Caco-2 (cell line): Measurements from ENCODE around the gene HCRTR1. TPM values are rescaled to one million over a fixed set of nuclear protein-coding genes. Genes with fewer than 3 reads are reported as not detected.
A peak's percentile ranks its signal among the peaks of the same experiment; 100 is the strongest.

Source experiments
- BruUV-seq: library from RNA; stranded (reverse); fragments of 400-500 nt; replicated peaks from 2 replicates; lab custom pipeline; 2021; lab: Mats Ljungman, UMichigan
- CTCF ChIA-PET: fragments of 300-600 bp; sonication (Branson Sonifier 250); formaldehyde crosslinking; loops from one replicate; lab custom pipeline; 2022; ENCODE audit warnings: antibody characterized with exemption; lab: Charles Lee
- POLR2A ChIA-PET: fragments of 300-600 bp; sonication (Branson Sonifier 250); formaldehyde crosslinking; loops from one replicate; lab custom pipeline; 2022; ENCODE audit warnings: antibody characterized with exemption; lab: Charles Lee
- DNase-seq, 2 experiments: peaks; one replicate each; pipeline versions ENCODE4 v3.0.0 to v3.0.0-alpha.2; 2020 to 2022
- H3K27me3 ChIP-seq: replicated peaks from 2 replicates; pipeline ENCODE4 v1.6.0; 2011; ENCODE audit warnings: low read length; ENCODE audit not compliant: control insufficient read depth, insufficient read depth
- H3K36me3 ChIP-seq: 2 replicates; pipeline ENCODE4 v1.5.1; 2011; ENCODE audit warnings: low read length; ENCODE audit not compliant: control insufficient read depth, insufficient read depth
- H3K4me1 ChIP-seq: fragments of 250-450 bp; sonication (Bioruptor Pico); 2 replicates; pipeline ENCODE4 v1.5.1; 2020; ENCODE audit warnings: mild to moderate bottlenecking
- H3K4me3 ChIP-seq: 2 replicates; pipeline ENCODE4 v1.5.1; 2011; ENCODE audit warnings: low read depth, mild to moderate bottlenecking, control low read depth, low read length
- H3K9me3 ChIP-seq: fragments of 250-450 bp; sonication (Bioruptor Pico); 2 replicates; pipeline ENCODE4 v1.5.1; 2020; ENCODE audit warnings: mild to moderate bottlenecking, moderate library complexity
- H3K27ac Mint-ChIP-seq: one replicate; pipeline ENCODE4 v1.8.0; 2022; ENCODE audit warnings: mixed read lengths; ENCODE audit not compliant: unreplicated experiment
- H3K27me3 Mint-ChIP-seq: one replicate; pipeline ENCODE4 v1.8.0; 2022; ENCODE audit warnings: mixed read lengths; ENCODE audit not compliant: insufficient read depth, unreplicated experiment
- H3K36me3 Mint-ChIP-seq: one replicate; pipeline ENCODE4 v1.8.0; 2022; ENCODE audit warnings: mild to moderate bottlenecking, mixed read lengths; ENCODE audit not compliant: insufficient read depth, unreplicated experiment
- H3K4me1 Mint-ChIP-seq: one replicate; pipeline ENCODE4 v1.8.0; 2022; ENCODE audit warnings: low read depth, mixed read lengths; ENCODE audit not compliant: unreplicated experiment
- H3K4me3 Mint-ChIP-seq: one replicate; pipeline ENCODE4 v1.8.0; 2022; ENCODE audit warnings: mild to moderate bottlenecking, moderate library complexity, mixed read lengths; ENCODE audit not compliant: unreplicated experiment
- H3K9me3 Mint-ChIP-seq: one replicate; pipeline ENCODE4 v1.8.0; 2022; ENCODE audit warnings: mixed read lengths; ENCODE audit not compliant: unreplicated experiment
- CTCF ChIP-seq, 2 experiments: fragments of 200-600 bp in 1 of 2; IDR thresholded peaks; 1 replicate in 1 of 2; 2 replicates in 1 of 2; pipeline versions ENCODE4 v1.5.1 to v1.8.0; 2011 to 2022; ENCODE audit warnings: antibody characterized with exemption in 1 of 2, control low read depth in 1 of 2, inconsistent platforms in 1 of 2, low read depth in 1 of 2, low read length in 1 of 2, mild to moderate bottlenecking in 1 of 2, moderate library complexity in 1 of 2; ENCODE audit not compliant: insufficient read depth in 1 of 2, severe bottlenecking in 1 of 2, unreplicated experiment in 1 of 2
- intact Hi-C: fragments of 100-400 bp; cut with micrococcal nuclease; formaldehyde crosslinking; loops from one replicate; pipeline ENCODE4 v1.10.0; 2022; ENCODE audit not compliant: unreplicated experiment
- total RNA-seq: library from RNA; stranded (reverse); gene quantifications from 2 replicates; pipeline ENCODE4 v1.2.3, GENCODE V29; 2022

HCRTR1 gene
- total RNA-seq, 1 experiment from 2014 or later, result not detected

- H3K27me3 ChIP-seq, result no peaks in the 10 kb centered on the region
- intact Hi-C loops, result no loop called here
- TF ChIP-seq CTCF (IDR thresholded peaks at IDR 0.05; ENCODE audit: insufficient read depth in 1 of 2, low read depth in 1 of 2, low read length in 1 of 2, severe bottlenecking in 1 of 2, unreplicated experiment in 1 of 2), result no peak
- POLR2A ChIA-PET, result no interaction called here
- H3K36me3 Mint-ChIP-seq, result peaks cover 24% of the 10 kb centered on the region
- peaks cover 13% of the 10 kb centered on the region for H3K4me1 Mint-ChIP-seq
- BruUV-seq, result no TSS peak
- H3K9me3 Mint-ChIP-seq, result no peaks in the 10 kb centered on the region
- H3K27ac Mint-ChIP-seq, result no peak overlapping the region
- H3K9me3 ChIP-seq, result no peaks in the 10 kb centered on the region
- CTCF ChIA-PET, result interaction anchor here (2.2 kb wide), 1 partner anchor 43 kb away, joined by 6 read pairs; no protein-coding TSS in a partner anchor
- DNase-seq, result no peak
- no peaks in the 10 kb centered on the region for H3K36me3 ChIP-seq
- H3K27me3 Mint-ChIP-seq, result no peaks in the 10 kb centered on the region
- H3K4me1 ChIP-seq, result peaks cover 23% of the 10 kb centered on the region
- no peak overlapping the region for H3K4me3 Mint-ChIP-seq
- no peak overlapping the region for H3K4me3 ChIP-seq
Measured at GRCh38 chr1:31592132-31592531, 25.4 kb upstream of the HCRTR1 start.

GRCh38 chr1:31593136-31593665, 24.3 kb upstream of the HCRTR1 start:
- Mint-ChIP-seq H3K4me3 (no peak overlapping the region), H3K27me3 (no peaks in the 10 kb centered on the region), H3K36me3 (peaks cover 17% of the 10 kb centered on the region), H3K9me3 (no peaks in the 10 kb centered on the region), H3K4me1 (peaks cover 13% of the 10 kb centered on the region), H3K27ac (no peak overlapping the region)
- Histone ChIP-seq H3K4me3 (no peak overlapping the region), H3K9me3 (no peaks in the 10 kb centered on the region), H3K36me3 (no peaks in the 10 kb centered on the region), H3K4me1 (peaks cover 23% of the 10 kb centered on the region), H3K27me3 (no peaks in the 10 kb centered on the region)
- no peak for DNase-seq
- POLR2A ChIA-PET, result no interaction called here
- CTCF ChIA-PET, result no interaction called here
- intact Hi-C loops, result no loop called here
- no peak for TF ChIP-seq CTCF (IDR thresholded peaks at IDR 0.05; ENCODE audit: insufficient read depth in 1 of 2, low read depth in 1 of 2, low read length in 1 of 2, severe bottlenecking in 1 of 2, unreplicated experiment in 1 of 2)
- BruUV-seq, result no TSS peak

- H3K4me1 Mint-ChIP-seq, result peaks cover 13% of the 10 kb centered on the region
- H3K4me3 Mint-ChIP-seq, result no peak overlapping the region
- no peaks in the 10 kb centered on the region for H3K27me3 Mint-ChIP-seq
- no peaks in the 10 kb centered on the region for H3K9me3 Mint-ChIP-seq
- DNase-seq, result peak; percentile 81 to 85
- H3K27ac Mint-ChIP-seq, result no peak overlapping the region
- no peak overlapping the region for H3K4me3 ChIP-seq
- H3K4me1 ChIP-seq, result peaks cover 21% of the 10 kb centered on the region
- H3K36me3 ChIP-seq, result no peaks in the 10 kb centered on the region
- no TSS peak for BruUV-seq
- TF ChIP-seq CTCF (IDR thresholded peaks at IDR 0.05; ENCODE audit: insufficient read depth in 1 of 2, low read depth in 1 of 2, low read length in 1 of 2, severe bottlenecking in 1 of 2, unreplicated experiment in 1 of 2), result peak; percentile 78 to 84
- H3K9me3 ChIP-seq, result no peaks in the 10 kb centered on the region
- H3K27me3 ChIP-seq, result no peaks in the 10 kb centered on the region
- CTCF ChIA-PET, result no interaction called here
- intact Hi-C loops, result loop anchor here (1.0 kb wide), 2 partner anchors 30 to 45 kb away; no protein-coding TSS in a partner anchor
- H3K36me3 Mint-ChIP-seq, result peaks cover 12% of the 10 kb centered on the region
- POLR2A ChIA-PET, result no interaction called here
Measured at GRCh38 chr1:31593770-31594632, 23.5 kb upstream of the HCRTR1 start.
